Fibroblast of the aortic adventitia (primary cell): Measurements from ENCODE around the gene AFAP1. TPM values are rescaled to one million over a fixed set of nuclear protein-coding genes. Genes with fewer than 3 reads are reported as not detected.

Experiments used
- DNase-seq: peaks from one replicate; pipeline ENCODE4 v3.0.0-alpha.2; 2010; ENCODE audit warnings: low read depth
- H3K4me3 ChIP-seq: 2 replicates; pipeline ENCODE4 v1.5.1; 2011; ENCODE audit warnings: low read depth, mild to moderate bottlenecking, control low read depth, low read length, moderate library complexity
- CTCF ChIP-seq: IDR thresholded peaks from 2 replicates; pipeline ENCODE4 v1.5.1; 2011; ENCODE audit warnings: mild to moderate bottlenecking, low read length, control low read depth, inconsistent platforms; ENCODE audit not compliant: insufficient read depth
- total RNA-seq: library from RNA; depleted of rRNA; stranded (reverse); fragments of >200 nt; gene quantifications from 2 replicates; pipeline ENCODE4 v1.2.3, GENCODE V29; 2012; ENCODE audit warnings: low replicate concordance

AFAP1 gene
- total RNA-seq, 1 donor: 66.0 TPM

GRCh38 chr4:7915875-7916242, 23.8 kb downstream of the AFAP1 start:
- TF ChIP-seq CTCF: no peak
- H3K4me3 ChIP-seq: no peak overlapping the region
- no peak for DNase-seq

DNA sequence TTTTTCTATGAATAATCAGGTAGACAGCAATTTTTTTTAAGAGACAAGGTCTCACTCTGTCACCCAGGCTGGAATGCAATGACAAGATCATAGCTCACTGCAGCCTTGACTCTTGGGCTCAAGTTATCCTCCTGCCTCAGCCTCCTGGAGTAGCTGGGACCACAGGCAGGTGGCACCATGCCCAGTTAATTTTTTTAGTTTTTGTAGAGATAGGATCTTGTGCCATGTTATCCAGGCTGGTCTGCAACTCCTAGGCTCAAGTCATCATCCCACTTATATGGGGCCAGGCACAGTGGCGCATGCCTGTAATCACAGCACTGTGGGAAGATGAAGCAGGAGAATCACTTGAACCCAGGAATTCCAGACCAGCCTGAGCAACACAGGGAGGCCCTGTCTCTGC, 26.8 kb downstream of the AFAP1 start:
- no peak overlapping the region for H3K4me3 ChIP-seq
- no peak for DNase-seq
- no peak for TF ChIP-seq CTCF

DNA sequence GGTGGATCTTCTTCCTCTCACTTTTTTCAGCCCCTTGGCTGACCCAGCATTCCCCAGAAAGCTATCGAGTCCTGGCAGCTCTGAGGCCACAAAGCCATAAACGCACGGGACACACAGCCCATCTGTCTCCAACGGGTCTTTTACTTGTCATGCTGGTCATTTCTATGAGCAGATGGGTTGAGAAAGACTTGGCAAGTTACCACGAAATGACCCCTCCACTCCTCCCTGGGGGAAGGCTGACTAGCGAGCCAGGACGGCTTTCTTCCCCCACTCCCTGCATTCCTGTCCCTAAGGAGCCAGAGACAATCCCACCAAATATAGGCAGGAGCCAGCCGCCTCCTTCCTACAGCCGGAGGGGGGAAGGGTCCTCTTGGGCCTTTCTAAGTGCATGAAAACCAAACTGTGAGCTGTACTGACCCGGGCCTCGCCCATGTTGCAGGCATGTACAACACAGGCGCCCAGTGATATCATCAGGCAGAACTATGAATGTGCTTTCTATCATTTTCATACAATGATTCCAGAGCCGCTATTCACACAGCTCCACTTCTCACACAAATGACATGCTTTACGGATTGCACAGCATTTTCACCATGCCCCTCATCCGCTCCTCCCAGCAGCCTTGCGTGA, 28.6 kb downstream of the AFAP1 start:
- H3K4me3 ChIP-seq: peak overlapping the region; percentile 52

GRCh38 chr4:7910263-7910896, 29.3 kb downstream of the AFAP1 start:
- H3K4me3 ChIP-seq: peak overlapping the region; percentile 52
- DNase-seq: peak; percentile 86
- no peak for TF ChIP-seq CTCF

More for the DNA sequence above, 28.6 kb downstream of the AFAP1 start:
- no peak for TF ChIP-seq CTCF
- peak; percentile 95 for DNase-seq

DNA sequence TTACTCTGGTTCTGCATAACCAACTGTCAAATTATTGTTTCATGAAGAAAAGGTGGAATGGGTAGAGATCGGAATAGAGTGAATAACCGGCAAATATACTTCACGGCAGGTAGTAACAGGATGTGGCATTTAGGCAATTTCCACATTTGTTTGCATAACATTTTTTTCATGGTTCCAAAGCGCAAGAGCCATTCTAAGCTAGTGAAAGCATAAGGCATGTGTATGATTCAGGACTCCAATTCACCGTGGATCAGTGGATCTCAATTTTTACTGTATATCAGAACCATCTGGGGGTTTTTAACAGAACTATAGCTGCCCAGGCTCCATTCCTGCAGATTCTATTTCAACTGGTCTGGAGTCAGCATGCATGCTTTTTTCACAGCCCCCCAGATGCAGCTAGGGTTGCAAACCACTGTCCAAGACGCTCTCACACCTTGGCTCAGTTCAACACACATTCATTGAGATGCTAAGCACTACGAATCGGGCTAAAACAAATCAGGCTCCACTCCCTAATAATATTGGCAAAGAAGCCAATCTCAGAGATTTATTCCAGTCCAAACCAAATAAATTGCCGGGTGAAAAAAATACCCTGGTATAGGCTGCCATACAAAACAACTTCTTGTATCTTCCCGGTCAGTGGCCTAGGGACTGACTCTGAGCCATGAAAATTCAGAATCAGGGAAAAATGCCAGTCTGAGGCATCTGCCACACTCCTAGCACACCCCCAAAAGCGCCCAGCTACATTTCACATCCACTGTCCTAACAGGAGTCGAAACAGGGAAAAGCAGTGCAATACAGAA, 30.0 kb downstream of the AFAP1 start:
- DNase-seq: no peak
- H3K4me3 ChIP-seq: peak overlapping the region; percentile 52
- no peak for TF ChIP-seq CTCF

- DNase-seq: no peak
- no peak for TF ChIP-seq CTCF
- H3K4me3 ChIP-seq: no peak overlapping the region
Observed at GRCh38 chr4:7908668-7909067, 31.0 kb downstream of the AFAP1 start.
